ENCODE results near the gene DNAH9. TPM values are rescaled to one million over a fixed set of nuclear protein-coding genes. Genes with fewer than 3 reads are reported as not detected.

Gene DNAH9
- total RNA-seq, 4 donors from 2014 or later: 0.41 to 1.9 (median 0.79) TPM; not detected in 1

DNA sequence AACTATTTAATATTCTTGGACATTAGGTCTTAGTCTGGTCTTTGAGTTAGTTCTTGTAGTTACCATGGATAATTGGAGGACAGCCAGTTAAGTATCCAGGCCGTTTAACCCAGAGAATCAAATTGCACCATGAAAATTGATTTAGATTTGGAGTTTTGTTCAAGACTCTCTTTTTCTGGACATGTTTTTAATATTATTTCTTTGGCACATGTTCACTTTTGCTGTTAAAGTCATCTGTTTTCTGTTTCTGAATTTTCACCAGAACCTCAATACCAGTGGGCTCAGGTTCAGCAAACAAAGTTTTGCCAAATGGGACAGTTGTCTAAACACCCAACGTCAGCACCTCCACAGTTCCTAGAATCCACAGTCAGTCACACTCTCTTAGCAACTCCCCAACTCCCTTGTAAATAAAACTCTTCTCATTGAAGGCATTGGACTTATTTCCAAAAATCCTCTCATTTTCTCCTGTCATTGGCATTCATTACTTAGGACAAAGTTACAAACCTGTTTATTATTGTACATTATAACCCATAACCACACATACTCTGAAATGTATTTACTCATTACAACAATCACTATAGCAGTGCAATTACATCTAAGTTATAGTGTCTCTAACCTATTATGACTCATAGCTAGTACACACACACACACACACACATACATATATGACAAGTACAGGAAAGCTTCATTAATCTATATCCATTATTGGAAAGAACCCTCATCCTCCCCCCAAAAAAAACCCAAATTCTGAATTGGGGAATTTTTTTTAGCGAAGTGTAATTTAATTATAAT lies 33.5 kb upstream of the DNAH9 start:
- intact Hi-C loops (cut with DNase I; ENCODE audit: low total_unique reads) (loop anchor here (5.0 to 10.0 kb wide), 2 partner anchors 110 to 1207 kb away; no protein-coding TSS in a partner anchor), in situ Hi-C loops (cut with MboI; ENCODE audit: low pct_ligation_motif_present in 1 of 4, low pct_unique_long_range_greater_than_20kb in 1 of 4, low sequenced_read_pairs in 3 of 4) (no loop called here)
- no peaks in the 10 kb centered on the region for H3K36me3 ChIP-seq
- no peaks in the 10 kb centered on the region for H3K4me1 ChIP-seq
- no peak overlapping the region for H3K27ac ChIP-seq
- WGBS, 2 donors (ENCODE audit: low coverage in 1 of 2): 31 to 40% methylated on average over 3 of the region's 3 CpGs
- DNase-seq: no peak
- no peaks in the 10 kb centered on the region for H3K27me3 ChIP-seq
- TF ChIP-seq POLR2A (IDR thresholded peaks at IDR 0.05) (no peak), POLR2AphosphoS5 (IDR thresholded peaks at IDR 0.05) (no peak), EP300 (IDR thresholded peaks at IDR 0.05; ENCODE audit: low read depth) (no peak)
- TF ChIP-seq, protein P1, sequence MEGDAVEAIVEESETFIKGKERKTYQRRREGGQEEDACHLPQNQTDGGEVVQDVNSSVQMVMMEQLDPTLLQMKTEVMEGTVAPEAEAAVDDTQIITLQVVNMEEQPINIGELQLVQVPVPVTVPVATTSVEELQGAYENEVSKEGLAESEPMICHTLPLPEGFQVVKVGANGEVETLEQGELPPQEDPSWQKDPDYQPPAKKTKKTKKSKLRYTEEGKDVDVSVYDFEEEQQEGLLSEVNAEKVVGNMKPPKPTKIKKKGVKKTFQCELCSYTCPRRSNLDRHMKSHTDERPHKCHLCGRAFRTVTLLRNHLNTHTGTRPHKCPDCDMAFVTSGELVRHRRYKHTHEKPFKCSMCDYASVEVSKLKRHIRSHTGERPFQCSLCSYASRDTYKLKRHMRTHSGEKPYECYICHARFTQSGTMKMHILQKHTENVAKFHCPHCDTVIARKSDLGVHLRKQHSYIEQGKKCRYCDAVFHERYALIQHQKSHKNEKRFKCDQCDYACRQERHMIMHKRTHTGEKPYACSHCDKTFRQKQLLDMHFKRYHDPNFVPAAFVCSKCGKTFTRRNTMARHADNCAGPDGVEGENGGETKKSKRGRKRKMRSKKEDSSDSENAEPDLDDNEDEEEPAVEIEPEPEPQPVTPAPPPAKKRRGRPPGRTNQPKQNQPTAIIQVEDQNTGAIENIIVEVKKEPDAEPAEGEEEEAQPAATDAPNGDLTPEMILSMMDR (IDR thresholded peaks at IDR 0.05): no peak
- H3K4me3 ChIP-seq: no peak overlapping the region
- no peaks in the 10 kb centered on the region for H3K9me3 ChIP-seq

DNA sequence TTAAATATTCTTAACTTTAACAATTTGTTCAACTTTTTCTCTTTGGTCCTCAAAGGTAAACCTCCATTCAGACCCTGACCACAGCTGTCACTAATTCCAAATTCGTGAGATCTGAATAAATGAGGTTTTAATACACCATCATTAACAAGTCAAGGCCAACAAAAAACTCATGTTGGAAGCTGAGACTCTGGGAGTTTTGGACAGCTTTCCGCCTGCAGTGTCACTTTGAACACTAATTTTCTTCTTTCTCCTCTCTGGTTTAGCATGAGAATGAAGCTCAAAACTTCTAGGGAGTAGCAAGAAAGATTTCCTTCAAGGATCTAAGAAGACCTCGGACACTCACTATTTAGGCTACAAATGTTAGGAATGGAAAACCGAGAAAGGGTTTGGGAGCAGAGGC lies 32.7 kb upstream of the DNAH9 start:
- H3K4me3 ChIP-seq: no peak overlapping the region
- 64 to 76% methylated on average over 2 to 4 of the region's 4 CpGs for WGBS, 2 donors (ENCODE audit: low coverage in 1 of 2)
- no peak for DNase-seq
- in situ Hi-C loops (cut with MboI; ENCODE audit: low pct_ligation_motif_present in 1 of 4, low pct_unique_long_range_greater_than_20kb in 1 of 4, low sequenced_read_pairs in 3 of 4) (no loop called here), intact Hi-C loops (cut with DNase I; ENCODE audit: low total_unique reads) (loop anchor here (10.0 kb wide), 1 partner anchor 111 kb away; no protein-coding TSS in a partner anchor)
- no peaks in the 10 kb centered on the region for H3K9me3 ChIP-seq
- H3K4me1 ChIP-seq: no peaks in the 10 kb centered on the region
- H3K27me3 ChIP-seq: no peaks in the 10 kb centered on the region
- no peak overlapping the region for H3K27ac ChIP-seq
- no peak for TF ChIP-seq POLR2A (IDR thresholded peaks at IDR 0.05)
- TF ChIP-seq, protein P1 (IDR thresholded peaks at IDR 0.05): no peak
- no peak for TF ChIP-seq POLR2AphosphoS5 (IDR thresholded peaks at IDR 0.05)
- TF ChIP-seq EP300 (IDR thresholded peaks at IDR 0.05; ENCODE audit: low read depth): no peak
- no peaks in the 10 kb centered on the region for H3K36me3 ChIP-seq

DNA sequence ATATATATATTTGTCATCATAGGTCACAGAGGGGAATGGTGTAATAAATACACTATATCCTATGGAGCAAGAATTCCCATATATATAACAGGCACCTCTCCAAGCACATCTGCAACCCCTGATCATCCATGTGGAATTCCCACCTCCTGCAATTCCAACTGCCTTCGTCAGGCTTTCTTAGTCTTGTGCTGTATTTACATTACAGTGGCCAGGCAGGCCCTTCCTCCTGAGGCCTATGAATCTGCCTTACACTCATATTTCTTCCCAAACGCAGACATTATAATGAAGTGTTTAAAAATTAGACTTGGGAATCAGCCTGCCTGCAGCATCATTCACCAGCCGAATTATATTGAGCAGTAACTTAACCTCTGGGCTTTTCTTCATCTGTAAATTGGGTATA lies 19.3 kb upstream of the DNAH9 start:
- Histone ChIP-seq H3K4me3 (no peak overlapping the region), H3K27me3 (no peaks in the 10 kb centered on the region), H3K27ac (no peak overlapping the region), H3K4me1 (no peaks in the 10 kb centered on the region), H3K9me3 (no peaks in the 10 kb centered on the region), H3K36me3 (no peaks in the 10 kb centered on the region)
- DNase-seq: no peak
- in situ Hi-C loops (cut with MboI; ENCODE audit: low pct_ligation_motif_present in 1 of 4, low pct_unique_long_range_greater_than_20kb in 1 of 4, low sequenced_read_pairs in 3 of 4): no loop called here
- TF ChIP-seq POLR2AphosphoS5 (IDR thresholded peaks at IDR 0.05): no peak
- TF ChIP-seq, protein P1 (IDR thresholded peaks at IDR 0.05): no peak
- TF ChIP-seq POLR2A (IDR thresholded peaks at IDR 0.05): no peak
- TF ChIP-seq EP300 (IDR thresholded peaks at IDR 0.05; ENCODE audit: low read depth): no peak
- WGBS, 2 donors (ENCODE audit: low coverage in 1 of 2): 75% methylated on average over 3 of the region's 3 CpGs; no CpG with 5 or more reads in 1 of the 2 donors
- intact Hi-C loops (cut with DNase I; ENCODE audit: low total_unique reads): no loop called here

DNA sequence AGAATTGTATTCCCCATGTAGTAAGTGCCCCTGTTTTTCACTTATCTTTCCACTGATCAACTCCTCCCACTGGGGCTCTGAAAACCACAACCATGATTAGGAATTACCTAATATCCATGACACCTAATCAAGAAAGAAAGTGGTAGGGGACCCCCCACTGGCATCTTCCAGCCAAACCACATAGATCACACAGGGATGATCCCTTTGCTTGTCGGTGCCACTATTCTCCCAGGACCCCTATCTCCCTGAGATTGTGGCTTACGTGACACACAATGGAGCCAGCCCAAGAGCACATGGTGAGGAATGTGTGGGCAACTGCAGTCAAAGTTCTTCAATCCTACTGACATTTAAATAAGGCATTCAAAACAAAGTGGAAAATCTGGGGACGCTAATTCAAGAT lies 17.6 kb upstream of the DNAH9 start:
- no peaks in the 10 kb centered on the region for H3K27me3 ChIP-seq
- no peak overlapping the region for H3K27ac ChIP-seq
- 86% methylated on average over 3 of the region's 3 CpGs; no CpG with 5 or more reads in 1 of the 2 donors for WGBS, 2 donors (ENCODE audit: low coverage in 1 of 2)
- no peaks in the 10 kb centered on the region for H3K36me3 ChIP-seq
- H3K4me1 ChIP-seq: no peaks in the 10 kb centered on the region
- TF ChIP-seq, protein P1 (IDR thresholded peaks at IDR 0.05): no peak
- TF ChIP-seq POLR2AphosphoS5 (IDR thresholded peaks at IDR 0.05): no peak
- TF ChIP-seq EP300 (IDR thresholded peaks at IDR 0.05; ENCODE audit: low read depth): no peak
- TF ChIP-seq POLR2A (IDR thresholded peaks at IDR 0.05): no peak
- in situ Hi-C loops (cut with MboI; ENCODE audit: low pct_ligation_motif_present in 1 of 4, low pct_unique_long_range_greater_than_20kb in 1 of 4, low sequenced_read_pairs in 3 of 4) (no loop called here), intact Hi-C loops (cut with DNase I; ENCODE audit: low total_unique reads) (no loop called here)
- H3K9me3 ChIP-seq: no peaks in the 10 kb centered on the region
- H3K4me3 ChIP-seq: no peak overlapping the region
- DNase-seq: no peak
